ENCODE measurements around the gene DMRT1. TPM values are rescaled to one million over a fixed set of nuclear protein-coding genes. Genes with fewer than 3 reads are reported as not detected.

DMRT1 gene
- total RNA-seq, 1 experiment from 2014 or later = not detected

GRCh38 chr9:847505-847904 lies 6.0 kb downstream of the DMRT1 start:
- H3K9me3 Mint-ChIP-seq = no peaks in the 10 kb centered on the region

DNA sequence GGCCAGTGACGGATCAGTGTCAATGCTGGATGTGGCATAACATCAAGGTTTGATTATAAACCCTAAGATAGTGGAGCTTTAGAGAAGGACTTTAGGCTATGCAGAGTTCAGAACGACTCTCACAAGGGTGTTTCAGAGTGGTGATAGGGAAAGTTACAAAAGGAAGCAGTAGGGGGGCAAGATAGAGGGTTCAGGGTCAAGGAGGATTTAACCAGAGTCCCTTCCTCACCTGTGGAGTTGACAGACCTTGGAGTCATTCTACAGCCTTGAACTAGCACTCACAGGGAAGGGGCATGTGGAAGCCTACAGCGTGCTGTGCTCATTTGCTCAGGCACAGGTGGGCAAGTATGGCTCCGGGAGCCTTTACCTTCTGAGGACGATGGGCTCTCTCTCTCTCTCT lies 7.9 kb downstream of the DMRT1 start:
- Mint-ChIP-seq H3K27me3 (ENCODE audit: low read depth) (peaks cover 62% of the 10 kb centered on the region), H3K9me3 (no peaks in the 10 kb centered on the region), H3K4me1 (peaks cover 3% of the 10 kb centered on the region), H3K27ac (no peak overlapping the region), H3K36me3 (no peaks in the 10 kb centered on the region), H3K4me3 (no peak overlapping the region)
- ATAC-seq (no peak), DNase-seq (ENCODE audit: low spot score) (no peak)
- POLR2A ChIA-PET = no interaction called here
- CTCF ChIA-PET = interaction anchor here (2.5 kb wide), 1 partner anchor 160 kb away, joined by 7 read pairs; no protein-coding TSS in a partner anchor
- no peak for TF ChIP-seq ZNF263 (CRISPR knock-in tag; IDR thresholded peaks at IDR 0.05; ENCODE audit: low read depth)
- TF ChIP-seq AR (CRISPR knock-in tag; IDR thresholded peaks at IDR 0.05) = no peak
- TF ChIP-seq, protein P1, sequence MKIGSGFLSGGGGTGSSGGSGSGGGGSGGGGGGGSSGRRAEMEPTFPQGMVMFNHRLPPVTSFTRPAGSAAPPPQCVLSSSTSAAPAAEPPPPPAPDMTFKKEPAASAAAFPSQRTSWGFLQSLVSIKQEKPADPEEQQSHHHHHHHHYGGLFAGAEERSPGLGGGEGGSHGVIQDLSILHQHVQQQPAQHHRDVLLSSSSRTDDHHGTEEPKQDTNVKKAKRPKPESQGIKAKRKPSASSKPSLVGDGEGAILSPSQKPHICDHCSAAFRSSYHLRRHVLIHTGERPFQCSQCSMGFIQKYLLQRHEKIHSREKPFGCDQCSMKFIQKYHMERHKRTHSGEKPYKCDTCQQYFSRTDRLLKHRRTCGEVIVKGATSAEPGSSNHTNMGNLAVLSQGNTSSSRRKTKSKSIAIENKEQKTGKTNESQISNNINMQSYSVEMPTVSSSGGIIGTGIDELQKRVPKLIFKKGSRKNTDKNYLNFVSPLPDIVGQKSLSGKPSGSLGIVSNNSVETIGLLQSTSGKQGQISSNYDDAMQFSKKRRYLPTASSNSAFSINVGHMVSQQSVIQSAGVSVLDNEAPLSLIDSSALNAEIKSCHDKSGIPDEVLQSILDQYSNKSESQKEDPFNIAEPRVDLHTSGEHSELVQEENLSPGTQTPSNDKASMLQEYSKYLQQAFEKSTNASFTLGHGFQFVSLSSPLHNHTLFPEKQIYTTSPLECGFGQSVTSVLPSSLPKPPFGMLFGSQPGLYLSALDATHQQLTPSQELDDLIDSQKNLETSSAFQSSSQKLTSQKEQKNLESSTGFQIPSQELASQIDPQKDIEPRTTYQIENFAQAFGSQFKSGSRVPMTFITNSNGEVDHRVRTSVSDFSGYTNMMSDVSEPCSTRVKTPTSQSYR (CRISPR knock-in tag; IDR thresholded peaks at IDR 0.05) = no peak
- TF ChIP-seq ZNF671 (CRISPR knock-in tag; IDR thresholded peaks at IDR 0.05) = no peak
- no peak for TF ChIP-seq FOXP4 (CRISPR knock-in tag; IDR thresholded peaks at IDR 0.05)
- no peak for TF ChIP-seq GRHL2 (CRISPR knock-in tag; IDR thresholded peaks at IDR 0.05; ENCODE audit: insufficient replicate concordance, severe bottlenecking)
- TF ChIP-seq NR1H2 (CRISPR knock-in tag; IDR thresholded peaks at IDR 0.05) = no peak

More at GRCh38 chr9:847505-847904, 6.0 kb downstream of the DMRT1 start:
- no peak for ATAC-seq
- Mint-ChIP-seq H3K27ac (no peak overlapping the region), H3K4me3 (no peak overlapping the region), H3K36me3 (no peaks in the 10 kb centered on the region), H3K4me1 (peaks cover 12% of the 10 kb centered on the region), H3K27me3 (ENCODE audit: low read depth) (peaks cover 79% of the 10 kb centered on the region)
- TF ChIP-seq ZNF671 (CRISPR knock-in tag; IDR thresholded peaks at IDR 0.05) (no peak), ATF1 (CRISPR knock-in tag; IDR thresholded peaks at IDR 0.05) (no peak), GTF2I (CRISPR knock-in tag; conservative IDR thresholded peaks at IDR 0.05) (no peak), RELA (CRISPR knock-in tag; IDR thresholded peaks at IDR 0.05; ENCODE audit: borderline replicate concordance) (no peak), NFE2L1 (CRISPR knock-in tag; IDR thresholded peaks at IDR 0.05) (no peak), SP1 (CRISPR knock-in tag; conservative IDR thresholded peaks at IDR 0.05) (no peak), JUN (CRISPR knock-in tag; IDR thresholded peaks at IDR 0.05) (no peak), OVOL2 (CRISPR knock-in tag; IDR thresholded peaks at IDR 0.05; ENCODE audit: borderline replicate concordance) (no peak), NR1H2 (CRISPR knock-in tag; IDR thresholded peaks at IDR 0.05) (no peak), SMAD3 (CRISPR knock-in tag; IDR thresholded peaks at IDR 0.05; ENCODE audit: borderline replicate concordance) (no peak), FOXK1 (CRISPR knock-in tag; IDR thresholded peaks at IDR 0.05) (no peak), ESRRA (CRISPR knock-in tag; IDR thresholded peaks at IDR 0.05; ENCODE audit: borderline replicate concordance) (no peak), ATF2 (CRISPR knock-in tag; IDR thresholded peaks at IDR 0.05; ENCODE audit: borderline replicate concordance, low read depth) (no peak), SOX15 (CRISPR knock-in tag; IDR thresholded peaks at IDR 0.05) (no peak), ETV6 (CRISPR knock-in tag; IDR thresholded peaks at IDR 0.05) (no peak), NFYB (CRISPR knock-in tag; conservative IDR thresholded peaks at IDR 0.05; ENCODE audit: low read depth) (no peak), STAT6 (CRISPR knock-in tag; conservative IDR thresholded peaks at IDR 0.05; ENCODE audit: low read depth) (no peak)
- TF ChIP-seq, protein P2, sequence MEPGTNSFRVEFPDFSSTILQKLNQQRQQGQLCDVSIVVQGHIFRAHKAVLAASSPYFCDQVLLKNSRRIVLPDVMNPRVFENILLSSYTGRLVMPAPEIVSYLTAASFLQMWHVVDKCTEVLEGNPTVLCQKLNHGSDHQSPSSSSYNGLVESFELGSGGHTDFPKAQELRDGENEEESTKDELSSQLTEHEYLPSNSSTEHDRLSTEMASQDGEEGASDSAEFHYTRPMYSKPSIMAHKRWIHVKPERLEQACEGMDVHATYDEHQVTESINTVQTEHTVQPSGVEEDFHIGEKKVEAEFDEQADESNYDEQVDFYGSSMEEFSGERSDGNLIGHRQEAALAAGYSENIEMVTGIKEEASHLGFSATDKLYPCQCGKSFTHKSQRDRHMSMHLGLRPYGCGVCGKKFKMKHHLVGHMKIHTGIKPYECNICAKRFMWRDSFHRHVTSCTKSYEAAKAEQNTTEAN (CRISPR knock-in tag; IDR thresholded peaks at IDR 0.05) = no peak
- DNase-seq (ENCODE audit: low spot score) = no peak
- CTCF ChIA-PET = interaction anchor here (0.9 to 1.2 kb wide), 3 partner anchors 44 to 162 kb away, joined by 4 read pairs; no protein-coding TSS in a partner anchor
- POLR2A ChIA-PET = no interaction called here
